GM12878 (cell line): ENCODE results near the gene PDE3B.

Experiments used
- EZH2 ChIP-seq: IDR thresholded peaks from 2 replicates; pipeline ENCODE4 v1.6.1; 2012; ENCODE audit warnings: low read depth, mild to moderate bottlenecking, control low read depth, inconsistent platforms, low read length, borderline replicate concordance; ENCODE audit not compliant: control insufficient read depth
- GABPA ChIP-seq: IDR thresholded peaks from 2 replicates; pipeline ENCODE4 v1.6.1; 2014; ENCODE audit warnings: antibody characterized with exemption, low read depth, mild to moderate bottlenecking, inconsistent platforms
- MYC ChIP-seq: IDR thresholded peaks from 2 replicates; pipeline ENCODE4 v1.6.1; 2011; ENCODE audit warnings: mild to moderate bottlenecking, low read length, moderate library complexity, inconsistent platforms; ENCODE audit not compliant: insufficient read depth, insufficient replicate concordance, insufficient read length, severe bottlenecking
- POLR2A ChIP-seq: IDR thresholded peaks from 2 replicates; pipeline ENCODE4 v1.6.1; 2011; ENCODE audit warnings: low read depth, mild to moderate bottlenecking, low read length
- STAT3 ChIP-seq: IDR thresholded peaks from 2 replicates; pipeline ENCODE4 v1.6.1; 2011; ENCODE audit warnings: low read depth, low read length, improper control_type of control experiment
- SUZ12 ChIP-seq: fragments of 200-600 bp; sonication (generic); IDR thresholded peaks from one replicate; pipeline ENCODE4 v1.6.1; 2018; ENCODE audit warnings: antibody characterized with exemption, mild to moderate bottlenecking; ENCODE audit not compliant: unreplicated experiment
- TBL1XR1 ChIP-seq: IDR thresholded peaks from 2 replicates; pipeline ENCODE4 v1.6.1; 2012; ENCODE audit warnings: low read depth, low read length, improper control_type of control experiment
- TF ChIP-seq, protein P1 (sequence below), 3 experiments: IDR thresholded peaks in 2 of 3; conservative IDR thresholded peaks in 1 of 3; 2 replicates each; pipeline ENCODE4 v1.5.1; 2011; ENCODE audit warnings: low read depth in 3 of 3, low read length in 3 of 3, mild to moderate bottlenecking in 3 of 3, control low read depth in 2 of 3, moderate library complexity in 2 of 3, inconsistent platforms in 1 of 3, mixed read lengths in 1 of 3; ENCODE audit not compliant: control insufficient read depth in 2 of 3, insufficient read depth in 1 of 3; ENCODE audit errors: extremely low read depth in 1 of 3

DNA sequence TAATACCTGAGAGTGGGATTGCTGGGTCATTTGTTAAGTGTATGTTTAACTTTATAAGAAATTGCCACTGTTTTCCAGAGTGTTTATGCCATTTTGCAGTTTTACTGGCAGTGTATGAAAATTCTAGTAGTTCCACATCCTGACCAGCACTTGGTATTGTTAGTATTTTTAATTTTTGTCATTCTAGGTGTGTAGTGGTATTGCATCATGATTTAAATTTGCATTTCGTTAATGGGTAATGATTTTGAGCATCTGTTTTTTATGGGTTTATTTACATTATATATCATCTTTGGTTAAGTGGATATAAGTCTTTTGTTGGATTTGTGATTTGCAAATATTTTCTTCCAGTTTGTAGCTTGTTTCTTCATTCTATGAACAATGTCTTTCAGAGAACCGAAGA is 34.7 kb downstream of the PDE3B start:
- no peak for TF ChIP-seq GABPA
- no peak for TF ChIP-seq STAT3
- no peak for TF ChIP-seq MYC
- TF ChIP-seq EZH2 = no peak
- TF ChIP-seq TBL1XR1 = no peak
- TF ChIP-seq POLR2A = no peak
- TF ChIP-seq, protein P1, sequence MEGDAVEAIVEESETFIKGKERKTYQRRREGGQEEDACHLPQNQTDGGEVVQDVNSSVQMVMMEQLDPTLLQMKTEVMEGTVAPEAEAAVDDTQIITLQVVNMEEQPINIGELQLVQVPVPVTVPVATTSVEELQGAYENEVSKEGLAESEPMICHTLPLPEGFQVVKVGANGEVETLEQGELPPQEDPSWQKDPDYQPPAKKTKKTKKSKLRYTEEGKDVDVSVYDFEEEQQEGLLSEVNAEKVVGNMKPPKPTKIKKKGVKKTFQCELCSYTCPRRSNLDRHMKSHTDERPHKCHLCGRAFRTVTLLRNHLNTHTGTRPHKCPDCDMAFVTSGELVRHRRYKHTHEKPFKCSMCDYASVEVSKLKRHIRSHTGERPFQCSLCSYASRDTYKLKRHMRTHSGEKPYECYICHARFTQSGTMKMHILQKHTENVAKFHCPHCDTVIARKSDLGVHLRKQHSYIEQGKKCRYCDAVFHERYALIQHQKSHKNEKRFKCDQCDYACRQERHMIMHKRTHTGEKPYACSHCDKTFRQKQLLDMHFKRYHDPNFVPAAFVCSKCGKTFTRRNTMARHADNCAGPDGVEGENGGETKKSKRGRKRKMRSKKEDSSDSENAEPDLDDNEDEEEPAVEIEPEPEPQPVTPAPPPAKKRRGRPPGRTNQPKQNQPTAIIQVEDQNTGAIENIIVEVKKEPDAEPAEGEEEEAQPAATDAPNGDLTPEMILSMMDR (IDR thresholded peaks at IDR 0.05 in 2 of 3, conservative IDR thresholded peaks at IDR 0.05 in 1 of 3; ENCODE audit: control insufficient read depth in 2 of 3, extremely low read depth in 1 of 3, insufficient read depth in 1 of 3, low read depth in 3 of 3, low read length in 3 of 3) = no peak
- TF ChIP-seq SUZ12 = no peak
